GM18511 (cell line): Measurements from ENCODE around the gene RERG.
"Not testable (repeated sequence)": the region's sequence is repeated elsewhere in the genome, so short reads cannot be mapped to it uniquely, and the experiment has no call there.

Experiments
- ATAC-seq: cut with Tn5 transposase; IDR thresholded peaks from one replicate; pipeline ENCODE4 v1.9.1; 2021; ENCODE audit warnings: mild to moderate bottlenecking, moderate library complexity; ENCODE audit not compliant: unreplicated experiment

The RERG gene

DNA sequence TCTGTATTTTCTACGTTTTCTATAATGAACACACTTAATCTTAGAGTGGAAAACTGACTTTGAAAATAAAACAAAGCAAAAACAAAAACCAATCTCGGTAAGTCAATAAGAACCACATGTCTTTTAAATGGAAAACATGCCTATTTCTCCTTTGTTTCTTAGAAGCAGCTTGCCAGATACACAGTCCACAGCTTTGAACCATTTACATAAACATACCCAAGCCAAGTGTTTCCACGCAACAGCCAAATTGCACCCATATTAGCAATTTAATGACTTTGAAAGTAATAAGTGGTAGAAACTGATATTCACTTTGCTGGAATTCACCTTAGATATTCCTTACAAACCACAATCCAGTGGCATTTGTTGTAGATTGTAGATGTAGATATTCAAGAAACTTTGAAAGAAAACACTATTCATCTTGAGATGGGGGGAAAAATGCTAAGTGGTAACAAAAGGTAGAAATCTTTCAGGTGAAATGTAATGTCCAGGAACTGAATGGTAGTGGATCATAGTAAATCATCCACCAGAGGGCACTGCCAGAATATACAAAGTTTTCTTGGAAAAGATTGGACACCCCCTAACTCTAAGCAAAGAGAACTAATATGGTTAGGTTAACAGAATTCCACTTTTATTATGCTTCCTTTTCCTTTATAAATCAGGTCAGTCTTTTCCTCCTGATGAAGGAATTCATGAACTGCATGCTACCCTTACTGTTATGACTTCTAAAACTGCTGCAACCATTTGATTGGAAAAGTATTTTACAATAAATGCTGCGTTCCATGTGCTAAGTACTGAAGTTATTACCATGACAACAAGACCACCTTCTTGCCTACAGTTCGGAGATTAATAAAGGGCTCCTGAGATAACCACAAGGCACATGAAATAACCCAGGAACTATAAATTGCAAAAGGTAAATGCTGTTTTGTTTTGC is 69.8 kb downstream of the RERG start:
- no peak for ATAC-seq

DNA sequence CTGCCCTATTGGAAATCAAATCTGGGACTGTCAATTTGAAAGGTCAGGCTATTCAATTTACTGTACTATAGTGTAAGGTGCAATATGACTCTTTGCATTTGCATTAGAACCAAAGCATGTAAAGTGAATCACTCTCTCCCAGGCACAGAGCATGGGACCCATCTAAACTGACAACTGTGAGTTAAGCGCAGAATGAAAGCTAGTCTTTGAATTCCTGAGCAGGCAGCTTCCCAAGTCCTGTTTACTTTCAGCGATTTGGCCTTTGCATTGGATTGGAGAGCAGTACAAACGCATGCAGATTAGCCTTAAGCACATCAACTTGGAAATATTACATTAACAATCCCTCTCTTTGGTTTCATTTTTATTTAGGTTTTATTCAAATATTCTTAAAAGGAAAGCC is 74.6 kb downstream of the RERG start:
- ATAC-seq: no peak

DNA sequence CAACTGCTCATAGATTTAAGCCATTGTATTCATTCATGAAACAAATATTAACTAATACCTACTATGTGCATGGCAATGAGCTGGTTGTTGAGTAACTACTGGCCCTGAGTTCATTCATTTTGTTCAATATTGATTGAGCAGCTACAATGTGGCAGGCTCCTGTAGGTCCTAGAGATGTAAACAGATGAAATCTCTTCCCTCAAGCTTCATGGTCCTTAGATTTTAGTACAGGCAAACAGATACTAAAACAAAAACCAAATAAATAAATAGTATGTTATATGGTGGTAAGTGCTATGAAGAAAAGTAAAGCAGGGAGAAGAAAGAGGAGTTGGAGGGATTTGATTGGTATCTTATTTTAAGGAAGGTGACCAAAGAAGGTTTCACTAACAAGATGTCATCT is 77.8 kb downstream of the RERG start:
- no peak for ATAC-seq

DNA sequence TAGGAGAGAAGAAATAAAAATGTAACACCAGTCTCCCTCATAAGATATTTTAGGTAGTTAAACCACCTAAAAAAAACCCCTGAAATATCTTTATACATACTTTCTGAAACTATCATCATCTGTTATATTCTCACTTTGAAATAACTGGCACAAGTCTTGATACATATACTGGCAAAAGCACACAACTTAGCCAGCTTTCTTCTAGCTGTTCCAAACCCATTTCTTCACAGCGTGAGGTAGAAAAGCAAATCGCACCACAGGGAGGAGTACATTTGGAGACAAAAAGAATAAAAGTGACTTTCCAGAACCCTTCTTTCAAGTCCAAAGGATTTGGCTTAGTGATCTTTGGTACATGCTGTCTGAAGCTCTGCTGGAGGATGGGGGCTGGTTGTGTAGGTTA is 78.5 kb downstream of the RERG start:
- no peak for ATAC-seq

DNA sequence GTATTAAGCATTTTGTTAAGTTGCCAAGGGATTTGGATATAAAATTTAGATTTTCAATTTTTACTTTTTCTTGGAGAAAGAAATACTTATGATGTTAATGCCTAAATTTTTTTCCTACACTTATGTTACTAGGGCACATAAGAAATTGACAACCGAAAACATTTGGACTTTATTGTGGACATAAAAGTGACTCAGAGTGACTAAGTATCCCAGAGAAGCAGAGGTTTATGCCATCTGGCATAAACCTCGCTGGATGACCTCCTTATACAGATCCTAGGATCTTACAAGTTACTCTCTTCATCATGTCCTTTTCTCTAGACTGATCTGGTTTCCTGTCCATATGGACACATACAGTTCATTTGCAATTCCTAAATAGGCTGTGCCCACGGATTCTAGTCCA is 89.8 kb downstream of the RERG start:
- no peak for ATAC-seq

DNA sequence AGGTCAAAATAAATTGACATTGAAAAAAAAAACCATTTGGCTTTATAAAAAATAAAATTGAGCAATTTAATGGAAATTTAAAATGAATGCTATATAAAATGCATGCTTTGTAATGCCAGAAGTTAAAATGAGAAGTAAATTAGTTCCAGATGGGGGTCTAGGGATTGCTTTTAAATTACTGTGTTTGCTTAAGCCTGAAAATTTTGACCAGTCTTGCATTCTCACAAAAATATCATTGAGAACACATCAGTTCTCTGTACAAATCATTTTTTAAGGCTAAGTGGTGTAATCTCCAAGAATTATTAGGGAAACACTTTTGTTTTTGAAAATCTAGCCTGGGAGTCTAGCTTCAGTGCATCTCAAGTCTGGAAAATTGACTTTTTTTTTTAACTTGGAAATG is 90.7 kb downstream of the RERG start:
- no peak for ATAC-seq

DNA sequence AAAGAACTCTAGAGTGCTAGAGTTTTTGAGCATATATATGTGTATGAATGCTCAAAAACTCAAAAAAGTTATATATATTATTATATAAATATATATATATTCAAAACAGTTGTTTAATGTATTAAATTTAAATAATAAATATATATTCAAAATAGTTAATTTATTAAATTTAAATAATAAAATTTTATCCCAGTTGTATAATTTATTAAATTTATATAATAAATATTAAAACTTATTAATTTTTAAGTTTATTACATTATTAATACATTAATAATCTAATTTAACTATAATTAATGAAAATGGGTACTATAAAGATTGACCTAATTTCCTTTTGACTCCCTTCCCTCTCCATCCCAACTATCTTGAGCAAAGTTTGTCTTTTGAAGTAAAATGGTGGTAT is 97.8 kb downstream of the RERG start:
- no peak for ATAC-seq

DNA sequence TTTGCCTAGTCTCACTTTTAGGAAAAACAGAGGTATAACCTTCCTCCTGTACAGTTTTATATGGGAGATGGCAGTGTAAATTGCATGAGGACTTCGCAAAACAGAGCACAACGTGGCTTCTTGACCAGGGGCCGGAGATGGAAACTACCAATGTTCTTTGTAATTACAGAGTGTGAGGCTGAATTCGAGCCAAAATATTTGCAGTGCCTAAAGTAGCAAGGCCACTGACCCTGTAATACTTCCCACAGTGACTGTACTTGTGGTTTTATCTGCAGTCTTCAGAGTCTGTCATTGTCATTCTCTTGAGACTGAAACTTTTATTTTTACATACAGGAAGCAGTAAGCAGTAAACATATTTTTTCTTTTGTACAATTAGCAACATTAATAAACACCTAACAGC is 98.9 kb downstream of the RERG start:
- ATAC-seq: no peak

DNA sequence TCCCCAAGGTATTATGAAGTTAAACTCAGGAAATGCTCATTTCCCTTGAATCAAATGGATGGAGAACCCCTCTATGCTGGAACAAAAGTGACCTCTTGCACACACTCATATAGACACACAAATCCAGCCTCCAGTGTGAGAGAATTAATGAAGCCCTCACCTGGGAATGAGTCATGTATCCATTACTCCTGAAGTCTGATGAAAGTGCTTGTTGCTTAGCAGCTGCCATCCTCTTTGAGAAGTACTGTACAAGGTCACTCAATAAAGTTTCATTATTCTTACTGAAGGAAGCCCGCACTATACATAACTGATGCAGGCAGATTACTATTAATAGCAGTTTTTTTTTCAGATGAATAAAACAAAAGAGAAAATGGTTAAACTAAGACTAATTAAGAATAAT is 102.3 kb downstream of the RERG start:
- ATAC-seq: no peak

DNA sequence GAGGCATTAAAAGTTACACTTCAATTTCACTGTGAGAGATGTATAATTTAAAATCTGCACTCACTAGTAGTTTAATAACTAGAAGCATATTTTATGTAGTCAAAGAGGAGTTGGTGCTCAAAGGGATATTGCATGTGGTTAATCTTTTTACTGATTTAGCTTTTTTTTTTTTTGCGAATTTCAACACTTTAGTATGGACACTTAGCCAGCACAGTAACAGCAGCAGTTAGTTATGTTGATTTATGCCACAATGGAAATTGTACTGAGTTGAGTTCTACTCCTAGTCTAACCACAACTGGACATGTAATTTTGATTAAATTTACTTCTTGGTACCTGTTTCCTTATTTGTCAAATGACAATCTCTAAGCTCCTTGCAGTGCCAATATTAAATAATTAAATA is 104.2 kb downstream of the RERG start:
- no peak for ATAC-seq

DNA sequence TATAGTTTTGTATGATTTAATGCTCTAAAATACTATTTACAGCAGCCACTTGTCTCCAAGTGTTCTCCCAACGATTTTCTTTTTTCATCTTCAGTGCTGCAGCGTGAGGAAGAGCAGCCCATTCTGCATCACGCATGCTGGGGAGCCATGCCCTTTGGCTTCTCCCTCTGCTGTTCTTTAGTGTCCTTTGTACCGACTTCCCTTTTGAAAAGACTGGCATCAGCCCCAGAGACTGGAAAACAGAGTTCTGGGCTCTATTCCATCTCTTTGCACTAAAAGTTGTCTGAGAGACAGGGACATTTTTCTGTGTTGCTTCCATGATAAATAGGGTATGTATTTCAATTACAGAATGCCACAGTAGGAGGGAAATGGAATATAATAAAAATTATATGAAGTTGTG is 105.1 kb downstream of the RERG start:
- no peak for ATAC-seq

DNA sequence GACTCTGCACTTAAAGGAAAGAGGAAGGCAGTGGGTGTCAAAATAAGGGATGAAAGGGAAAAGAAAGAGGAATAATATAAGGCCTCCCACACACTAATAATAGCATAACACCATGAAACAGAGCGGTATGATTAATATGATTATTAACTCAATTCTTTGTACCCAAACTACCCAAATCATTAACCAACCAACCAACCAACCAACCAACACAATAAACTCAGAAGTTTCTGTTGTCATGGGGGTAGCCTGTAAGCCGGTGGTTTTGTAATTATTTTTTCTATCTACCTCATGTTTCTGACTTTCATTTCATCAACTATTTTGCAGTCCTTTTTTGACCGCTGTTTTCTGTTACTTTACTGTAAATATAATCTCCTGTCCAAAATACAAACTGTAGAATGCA is 105.8 kb downstream of the RERG start:
- ATAC-seq: no peak

DNA sequence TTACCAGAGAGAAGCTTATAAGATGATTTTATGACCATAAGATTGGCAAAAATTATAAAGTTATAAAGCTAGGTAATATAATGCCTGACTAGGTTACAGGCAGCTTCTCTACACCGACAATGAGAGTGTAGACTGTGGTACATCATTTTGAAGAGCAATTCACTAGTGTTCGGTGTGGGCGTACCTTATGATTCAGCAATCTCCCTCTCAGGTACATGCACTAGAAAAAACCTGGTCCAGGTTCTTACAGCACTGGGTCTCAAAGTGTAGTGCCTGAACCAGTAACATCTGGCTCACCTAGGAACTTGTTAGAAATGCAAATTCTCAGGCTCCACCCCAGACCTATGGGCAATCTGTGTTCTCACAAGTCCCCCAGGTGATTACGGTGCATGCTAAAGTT is 106.7 kb downstream of the RERG start:
- ATAC-seq: no peak

DNA sequence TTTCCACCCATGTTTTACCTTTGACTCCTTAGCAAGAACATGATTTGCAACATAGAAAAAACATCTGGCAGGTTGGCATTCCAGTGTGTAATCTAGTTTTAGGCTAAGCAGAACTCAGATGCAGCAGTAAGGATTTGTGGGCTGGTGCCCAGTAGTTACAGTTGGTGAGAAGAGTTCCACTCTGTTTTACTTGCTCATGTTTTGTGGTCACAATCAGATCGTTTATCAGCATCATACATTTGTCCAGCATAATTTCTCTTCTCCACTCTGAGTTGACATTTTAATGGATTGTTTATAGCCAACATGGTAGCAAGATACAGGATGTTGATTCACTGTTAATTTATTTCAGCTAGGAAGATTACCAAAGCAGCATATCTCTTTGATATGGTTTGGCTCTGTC is 128.4 kb downstream of the RERG start:
- no peak for ATAC-seq

DNA sequence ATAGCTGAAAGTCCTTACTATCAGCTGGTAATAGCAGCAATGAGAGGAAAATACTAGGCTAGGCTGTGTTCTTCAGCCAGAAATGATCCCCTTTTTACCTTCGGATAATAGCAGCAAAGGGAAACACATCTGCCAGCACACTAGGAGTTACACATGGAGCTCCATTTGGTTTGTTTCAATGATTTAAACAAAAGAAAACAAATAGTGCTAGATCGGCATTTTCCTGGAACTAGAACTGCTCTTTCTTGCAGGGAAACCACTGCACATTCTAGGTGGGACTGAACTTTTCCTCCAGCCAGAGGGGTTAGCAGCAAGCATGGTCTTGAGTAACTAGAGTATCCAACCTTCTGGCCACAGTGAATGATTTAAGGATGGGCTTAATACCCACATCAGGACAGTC is 130.8 kb downstream of the RERG start:
- no peak for ATAC-seq

DNA sequence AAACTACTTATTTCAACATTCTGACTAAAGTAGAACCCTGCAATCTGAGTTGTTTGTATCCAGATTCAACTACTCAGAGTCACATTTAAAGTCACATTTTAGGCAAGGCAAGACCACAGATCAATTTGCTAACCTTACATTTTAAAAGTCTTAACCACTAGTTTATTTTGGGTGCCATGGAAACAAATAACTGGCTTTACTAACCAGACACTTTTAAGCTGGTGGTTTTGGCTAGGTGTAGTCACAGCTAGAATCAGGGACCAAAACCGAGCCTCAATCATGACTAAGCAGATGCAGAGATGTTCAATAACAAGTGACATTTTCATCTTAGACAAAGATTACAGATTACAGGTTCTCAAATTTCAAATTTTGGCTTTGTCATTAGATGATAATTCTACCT is 133.1 kb downstream of the RERG start:
- ATAC-seq: no peak

DNA sequence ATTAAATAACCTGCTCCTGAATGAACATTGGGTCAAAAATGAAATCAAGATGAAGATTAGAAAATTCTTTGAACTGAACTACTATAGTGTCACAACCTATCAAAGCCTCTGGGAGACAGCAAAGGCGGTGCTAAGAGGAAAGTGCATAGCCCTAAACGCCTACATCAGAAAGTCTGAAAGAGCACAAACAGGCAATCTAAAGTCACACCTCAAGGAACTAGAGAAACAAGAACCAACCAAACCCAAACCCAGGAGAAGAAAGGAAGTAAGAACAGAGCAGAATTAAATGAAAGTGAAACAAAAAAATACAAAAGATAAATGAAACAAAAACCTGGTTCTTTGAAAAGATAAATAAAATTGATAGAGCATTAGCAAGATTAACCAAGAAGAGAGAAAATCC is 143.5 kb downstream of the RERG start:
- ATAC-seq: not testable (repeated sequence)

DNA sequence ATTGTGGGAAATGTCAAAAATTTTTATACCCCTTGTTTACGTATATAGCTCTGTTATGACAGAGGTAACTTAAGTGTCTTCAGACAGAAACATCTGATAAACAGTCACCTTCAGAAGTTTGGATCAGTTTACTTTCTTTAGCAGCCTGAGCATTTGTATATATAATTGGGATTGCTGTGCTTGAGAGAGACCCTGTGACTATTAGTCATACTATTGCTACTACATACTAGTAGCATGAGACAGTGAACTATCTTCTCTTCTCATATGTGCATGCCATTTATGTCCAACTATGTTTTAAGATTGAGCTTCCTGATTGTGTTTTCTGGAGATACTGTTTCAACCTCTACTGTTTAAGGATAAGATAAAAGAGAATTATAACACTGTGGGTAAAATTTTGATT is 146.9 kb downstream of the RERG start:
- ATAC-seq: no peak

DNA sequence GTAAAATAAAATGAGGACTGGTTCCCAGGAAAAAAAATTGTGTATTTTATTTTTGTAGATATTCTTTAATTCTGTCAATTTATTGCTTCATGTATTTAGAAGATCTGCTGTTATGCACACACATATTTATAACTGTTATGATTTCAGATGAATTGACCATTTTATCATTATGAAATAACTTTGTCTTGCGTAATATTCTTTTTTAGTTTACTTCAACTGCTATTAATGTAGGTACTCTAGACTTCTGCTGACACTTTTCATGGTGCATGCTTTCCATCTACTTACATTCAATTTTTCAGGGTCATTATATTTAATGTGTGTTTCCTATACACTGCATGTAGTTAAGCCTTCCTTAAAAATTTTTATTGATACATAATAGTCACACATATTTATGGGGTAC is 162.1 kb downstream of the RERG start:
- ATAC-seq: no peak
